Activated CD4-positive, alpha-beta T cell treated with anti-CD3 and anti-CD28 coated beads for 36 hours (primary cell): ENCODE data around the gene AHNAK2. TPM values are rescaled to one million over a fixed set of nuclear protein-coding genes. Genes with fewer than 3 reads are reported as not detected.

Source experiments
- ATAC-seq: fragments of 200-7000 bp; cut with Tn5 transposase; one replicate; pipeline ENCODE4 v1.10.0; 2021; ENCODE audit warnings: mild to moderate bottlenecking, moderate library complexity
- CTCF ChIA-PET: fragments of 350-600 bp; sonication (Branson Sonifier 250); formaldehyde crosslinking; loops from one replicate; lab custom pipeline; 2021; ENCODE audit warnings: antibody characterized with exemption; lab: Charles Lee
- POLR2A ChIA-PET: fragments of 350-600 bp; sonication (Branson Sonifier 250); formaldehyde crosslinking; loops from one replicate; lab custom pipeline; 2021; ENCODE audit warnings: antibody characterized with exemption, inconsistent platforms; lab: Charles Lee
- DNase-seq: peaks from one replicate; pipeline ENCODE4 v3.0.0-alpha.2; 2020
- H3K27ac Mint-ChIP-seq: one replicate; pipeline ENCODE4 v1.8.0; 2021; ENCODE audit warnings: mixed read lengths
- H3K27me3 Mint-ChIP-seq: one replicate; pipeline ENCODE4 v1.8.0; 2021; ENCODE audit warnings: mixed read lengths
- H3K36me3 Mint-ChIP-seq: one replicate; pipeline ENCODE4 v1.8.0; 2021; ENCODE audit warnings: low read depth, mixed read lengths
- H3K4me1 Mint-ChIP-seq: one replicate; pipeline ENCODE4 v1.8.0; 2021; ENCODE audit warnings: mixed read lengths
- H3K4me3 Mint-ChIP-seq: one replicate; pipeline ENCODE4 v1.8.0; 2021; ENCODE audit warnings: mild to moderate bottlenecking, moderate library complexity, mixed read lengths
- H3K9me3 Mint-ChIP-seq: one replicate; pipeline ENCODE4 v1.8.0; 2021; ENCODE audit warnings: low read depth, mixed read lengths
- intact Hi-C, 2 experiments: fragments of 100-400 bp; cut with DNase I in 1 of 2; cut with micrococcal nuclease in 1 of 2; formaldehyde crosslinking; loops; one replicate each; pipeline versions ENCODE4 v1.14.2 to v1.15.1; 2022 to 2024; cut with DNase I, micrococcal nuclease
- total RNA-seq, 2 experiments: library from RNA; stranded (reverse); gene quantifications; one replicate each; pipeline ENCODE4 v1.2.3, GENCODE V29; 2021

AHNAK2 gene
- total RNA-seq, 2 experiments from 2014 or later, result 0.07 to 0.11 TPM

GRCh38 chr14:104978746-104979691 is 845 bp upstream of the AHNAK2 start:
- H3K27me3 Mint-ChIP-seq, result peaks cover 16% of the 10 kb centered on the region
- H3K27ac Mint-ChIP-seq, result no peak overlapping the region
- H3K36me3 Mint-ChIP-seq, result no peaks in the 10 kb centered on the region
- DNase-seq, result no peak
- CTCF ChIA-PET, result interaction anchor here (0.7 to 2.4 kb wide), 2 partner anchors 67 to 143 kb away, joined by 3 to 7 read pairs; no protein-coding TSS in a partner anchor
- intact Hi-C loops, result loop anchor here in 1 of 2 experiments (1.0 to 5.0 kb wide), 2 partner anchors 42 to 203 kb away; partner anchors contain the start of genes CDCA4 and NUDT14
- peak overlapping the region; percentile 37 for H3K4me3 Mint-ChIP-seq
- POLR2A ChIA-PET, result no interaction called here
- peaks cover 6% of the 10 kb centered on the region for H3K4me1 Mint-ChIP-seq
- no peak for ATAC-seq
- H3K9me3 Mint-ChIP-seq, result no peaks in the 10 kb centered on the region

GRCh38 chr14:104977008-104977680 is 1.0 kb downstream of the AHNAK2 start:
- Mint-ChIP-seq H3K9me3 (no peaks in the 10 kb centered on the region), H3K27me3 (peaks cover 16% of the 10 kb centered on the region), H3K36me3 (no peaks in the 10 kb centered on the region), H3K27ac (no peak overlapping the region), H3K4me1 (peaks cover 6% of the 10 kb centered on the region), H3K4me3 (peak overlapping the region; percentile 70)
- CTCF ChIA-PET, result interaction anchor here (0.7 to 4.8 kb wide), 3 partner anchors 69 to 99 kb away, joined by 3 to 70 read pairs (median 3); no protein-coding TSS in a partner anchor
- intact Hi-C loops, result loop anchor here in 1 of 2 experiments (2.0 to 5.0 kb wide), 2 partner anchors 80 to 205 kb away; partner anchors contain the start of gene NUDT14
- POLR2A ChIA-PET, result no interaction called here
- DNase-seq (no peak), ATAC-seq (no peak)

- DNase-seq (peak; percentile 92), ATAC-seq (peak; percentile 86)
- Mint-ChIP-seq H3K4me3 (peak overlapping the region; percentile 19), H3K36me3 (no peaks in the 10 kb centered on the region), H3K27me3 (peaks cover 16% of the 10 kb centered on the region), H3K4me1 (peaks cover 6% of the 10 kb centered on the region), H3K9me3 (no peaks in the 10 kb centered on the region), H3K27ac (no peak overlapping the region)
- intact Hi-C loops, result loop anchor here (1.0 to 5.0 kb wide), 4 partner anchors 69 to 206 kb away; partner anchors contain the start of gene NUDT14 (in 1 of the 2)
- CTCF ChIA-PET, result interaction anchor here (0.6 to 4.8 kb wide), 6 partner anchors 8 to 142 kb away, joined by 3 to 70 read pairs (median 3); no protein-coding TSS in a partner anchor
- POLR2A ChIA-PET, result no interaction called here
Measured at GRCh38 chr14:104976198-104977007, 1.8 kb downstream of the AHNAK2 start.

- no peak for ATAC-seq
- Mint-ChIP-seq H3K27me3 (peaks cover 16% of the 10 kb centered on the region), H3K4me1 (peaks cover 6% of the 10 kb centered on the region)
Measured at GRCh38 chr14:104975481-104976197, 2.5 kb downstream of the AHNAK2 start.

GRCh38 chr14:104974665-104975390 is 3.3 kb downstream of the AHNAK2 start:
- Mint-ChIP-seq H3K27me3 (peaks cover 16% of the 10 kb centered on the region), H3K9me3 (no peaks in the 10 kb centered on the region), H3K36me3 (no peaks in the 10 kb centered on the region), H3K4me3 (no peak overlapping the region), H3K4me1 (peaks cover 6% of the 10 kb centered on the region), H3K27ac (no peak overlapping the region)
- ATAC-seq, result no peak
- ChIA-PET POLR2A (interaction anchor here (0.6 kb wide), 1 partner anchor 156 kb away, joined by 3 read pairs; no protein-coding TSS in a partner anchor), CTCF (interaction anchor here (0.5 to 4.8 kb wide), 12 partner anchors 9 to 1792 kb away, joined by 3 to 70 read pairs (median 3); no protein-coding TSS in a partner anchor)
- DNase-seq, result no peak
- intact Hi-C loops, result loop anchor here in 1 of 2 experiments (5.0 kb wide), 1 partner anchor 207 kb away; the partner anchor contains the start of gene NUDT14

More at GRCh38 chr14:104975481-104976197, 2.5 kb downstream of the AHNAK2 start:
- intact Hi-C loops, result loop anchor here (1.0 to 5.0 kb wide), 4 partner anchors 70 to 207 kb away; partner anchors contain the start of gene NUDT14 (in 1 of the 2)
- H3K4me3 Mint-ChIP-seq, result peak overlapping the region; percentile 19
- ChIA-PET CTCF (interaction anchor here (0.6 to 4.8 kb wide), 8 partner anchors 9 to 1793 kb away, joined by 3 to 70 read pairs (median 3); no protein-coding TSS in a partner anchor), POLR2A (interaction anchor here (0.6 kb wide), 1 partner anchor 155 kb away, joined by 3 read pairs; no protein-coding TSS in a partner anchor)
- peak; percentile 56 for DNase-seq
- no peaks in the 10 kb centered on the region for H3K36me3 Mint-ChIP-seq
- H3K27ac Mint-ChIP-seq, result no peak overlapping the region
- no peaks in the 10 kb centered on the region for H3K9me3 Mint-ChIP-seq

- no peak overlapping the region for H3K27ac Mint-ChIP-seq
- peaks cover 16% of the 10 kb centered on the region for H3K27me3 Mint-ChIP-seq
- no peak for ATAC-seq
- intact Hi-C loops, result no loop called here
- no peak overlapping the region for H3K4me3 Mint-ChIP-seq
- H3K36me3 Mint-ChIP-seq, result no peaks in the 10 kb centered on the region
- CTCF ChIA-PET, result interaction anchor here (0.5 to 4.8 kb wide), 6 partner anchors 11 to 83 kb away, joined by 3 to 70 read pairs (median 4); no protein-coding TSS in a partner anchor
- H3K9me3 Mint-ChIP-seq, result no peaks in the 10 kb centered on the region
- no peak for DNase-seq
- POLR2A ChIA-PET, result no interaction called here
- peaks cover 6% of the 10 kb centered on the region for H3K4me1 Mint-ChIP-seq
Measured at GRCh38 chr14:104974146-104974541, 4.0 kb downstream of the AHNAK2 start.

- CTCF ChIA-PET, result interaction anchor here (0.7 to 4.8 kb wide), 5 partner anchors 8 to 93 kb away, joined by 3 to 70 read pairs (median 4); no protein-coding TSS in a partner anchor
- Mint-ChIP-seq H3K4me3 (no peak overlapping the region), H3K4me1 (peaks cover 6% of the 10 kb centered on the region), H3K27ac (no peak overlapping the region), H3K36me3 (no peaks in the 10 kb centered on the region), H3K27me3 (peaks cover 15% of the 10 kb centered on the region), H3K9me3 (no peaks in the 10 kb centered on the region)
- intact Hi-C loops, result no loop called here
- DNase-seq (no peak), ATAC-seq (no peak)
- POLR2A ChIA-PET, result no interaction called here
Measured at GRCh38 chr14:104973385-104974145, 4.6 kb downstream of the AHNAK2 start.

GRCh38 chr14:104973135-104973384 is 5.1 kb downstream of the AHNAK2 start:
- Mint-ChIP-seq H3K9me3 (no peaks in the 10 kb centered on the region), H3K4me1 (peaks cover 6% of the 10 kb centered on the region), H3K27ac (no peak overlapping the region), H3K4me3 (no peak overlapping the region), H3K27me3 (peaks cover 15% of the 10 kb centered on the region), H3K36me3 (no peaks in the 10 kb centered on the region)
- CTCF ChIA-PET, result interaction anchor here (0.7 to 4.8 kb wide), 4 partner anchors 9 to 92 kb away, joined by 3 to 70 read pairs (median 8); no protein-coding TSS in a partner anchor
- no peak for ATAC-seq
- POLR2A ChIA-PET, result no interaction called here
- intact Hi-C loops, result no loop called here
- no peak for DNase-seq
